Measurements from ENCODE around the gene CRTAP. TPM values are rescaled to one million over a fixed set of nuclear protein-coding genes. Genes with fewer than 3 reads are reported as not detected.
"Not testable (repeated sequence)": the region's sequence is repeated elsewhere in the genome, so short reads cannot be mapped to it uniquely, and the experiment has no call there.

The CRTAP gene
- total RNA-seq, 4 donors from 2014 or later: 75.2 to 107 (median 83.1) TPM

DNA sequence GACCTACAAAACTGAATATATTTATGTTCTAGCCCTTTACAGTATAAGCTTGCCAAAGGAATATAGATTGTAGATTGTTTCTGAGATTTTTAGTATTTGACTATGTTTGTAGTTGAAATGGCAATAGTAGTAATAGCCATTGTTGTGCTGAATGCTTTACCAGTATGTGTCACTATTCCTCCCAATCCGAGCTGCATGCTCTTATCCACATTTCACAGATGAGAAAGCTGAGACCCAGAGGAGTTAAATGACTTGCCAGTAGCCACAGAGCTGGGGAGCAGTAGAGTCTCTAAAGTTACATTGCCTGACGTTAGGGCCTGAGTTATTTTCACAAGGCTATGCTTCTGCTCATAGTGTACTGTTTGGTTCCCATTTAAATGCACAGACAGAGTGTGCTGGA lies 13.6 kb upstream of the CRTAP start:
- ATAC-seq (no peak), DNase-seq (no peak)
- Histone ChIP-seq H3K36me3 (no peaks in the 10 kb centered on the region), H3K27me3 (no peaks in the 10 kb centered on the region), H3K4me1 (peaks cover 4 to 13% of the 10 kb centered on the region in 2 donors), H3K27ac (no peak overlapping the region), H3K9me3 (no peaks in the 10 kb centered on the region), H3K4me3 (no peak overlapping the region)
- in situ Hi-C loops (cut with MboI; ENCODE audit: low sequenced_read_pairs in 4 of 4): no loop called here
- TF ChIP-seq POLR2A (IDR thresholded peaks at IDR 0.05): no peak
- TF ChIP-seq, protein P1, sequence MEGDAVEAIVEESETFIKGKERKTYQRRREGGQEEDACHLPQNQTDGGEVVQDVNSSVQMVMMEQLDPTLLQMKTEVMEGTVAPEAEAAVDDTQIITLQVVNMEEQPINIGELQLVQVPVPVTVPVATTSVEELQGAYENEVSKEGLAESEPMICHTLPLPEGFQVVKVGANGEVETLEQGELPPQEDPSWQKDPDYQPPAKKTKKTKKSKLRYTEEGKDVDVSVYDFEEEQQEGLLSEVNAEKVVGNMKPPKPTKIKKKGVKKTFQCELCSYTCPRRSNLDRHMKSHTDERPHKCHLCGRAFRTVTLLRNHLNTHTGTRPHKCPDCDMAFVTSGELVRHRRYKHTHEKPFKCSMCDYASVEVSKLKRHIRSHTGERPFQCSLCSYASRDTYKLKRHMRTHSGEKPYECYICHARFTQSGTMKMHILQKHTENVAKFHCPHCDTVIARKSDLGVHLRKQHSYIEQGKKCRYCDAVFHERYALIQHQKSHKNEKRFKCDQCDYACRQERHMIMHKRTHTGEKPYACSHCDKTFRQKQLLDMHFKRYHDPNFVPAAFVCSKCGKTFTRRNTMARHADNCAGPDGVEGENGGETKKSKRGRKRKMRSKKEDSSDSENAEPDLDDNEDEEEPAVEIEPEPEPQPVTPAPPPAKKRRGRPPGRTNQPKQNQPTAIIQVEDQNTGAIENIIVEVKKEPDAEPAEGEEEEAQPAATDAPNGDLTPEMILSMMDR (IDR thresholded peaks at IDR 0.05 in 4 of 5, conservative IDR thresholded peaks at IDR 0.05 in 1 of 5): no peak
- intact Hi-C loops (cut with DNase I; ENCODE audit: low total_unique reads): no loop called here

DNA sequence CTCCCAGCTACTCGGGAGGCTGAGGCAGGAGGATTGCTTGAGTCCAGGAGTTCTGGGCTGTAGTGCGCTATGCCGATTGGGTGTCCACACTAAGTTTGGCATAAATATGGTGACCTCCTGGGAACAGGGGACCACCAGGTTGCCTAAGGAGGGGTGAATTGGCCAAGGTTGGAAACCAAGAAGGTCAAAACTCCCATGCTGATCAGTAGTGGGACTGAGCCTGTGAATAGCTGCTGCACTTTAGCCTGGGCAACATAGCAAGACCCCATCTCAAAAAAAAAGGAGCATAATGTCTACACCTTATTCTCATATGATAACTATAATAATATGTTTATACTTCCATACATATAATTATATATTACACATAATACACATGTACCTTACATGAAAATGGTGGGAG lies 10.8 kb upstream of the CRTAP start:
- ATAC-seq (no peak), DNase-seq (no peak)
- in situ Hi-C loops (cut with MboI; ENCODE audit: low sequenced_read_pairs in 4 of 4) (no loop called here), intact Hi-C loops (cut with DNase I; ENCODE audit: low total_unique reads) (no loop called here)
- Histone ChIP-seq H3K27ac (no peak overlapping the region), H3K9me3 (no peaks in the 10 kb centered on the region), H3K27me3 (no peaks in the 10 kb centered on the region), H3K36me3 (no peaks in the 10 kb centered on the region), H3K4me3 (no peak overlapping the region), H3K4me1 (no peaks in the 10 kb centered on the region)
- TF ChIP-seq, protein P1 (IDR thresholded peaks at IDR 0.05 in 4 of 5, conservative IDR thresholded peaks at IDR 0.05 in 1 of 5): no peak
- TF ChIP-seq POLR2A (IDR thresholded peaks at IDR 0.05): no peak

DNA sequence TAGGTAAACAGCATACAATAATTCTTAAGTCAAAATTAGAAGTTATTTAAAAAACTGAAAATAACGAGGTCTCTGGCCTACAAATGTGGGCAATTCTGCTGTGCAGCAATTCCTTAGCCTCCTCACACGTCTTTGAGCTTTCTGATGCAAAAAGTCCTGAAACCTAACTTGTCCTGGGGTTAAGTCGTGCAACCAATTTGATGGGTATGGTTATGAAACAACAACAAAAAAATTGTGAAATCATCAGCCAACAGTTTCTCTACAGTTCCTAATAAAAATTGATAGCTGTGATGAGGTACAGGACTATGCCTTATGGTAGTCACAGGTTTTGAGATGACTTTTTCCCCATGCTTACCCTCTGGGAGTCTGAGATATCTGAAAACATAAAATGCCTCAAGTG lies 10.3 kb upstream of the CRTAP start:
- Histone ChIP-seq H3K4me1 (no peaks in the 10 kb centered on the region), H3K9me3 (no peaks in the 10 kb centered on the region), H3K27me3 (no peaks in the 10 kb centered on the region), H3K27ac (no peak overlapping the region), H3K4me3 (no peak overlapping the region), H3K36me3 (no peaks in the 10 kb centered on the region)
- DNase-seq (no peak), ATAC-seq (no peak)
- intact Hi-C loops (cut with DNase I; ENCODE audit: low total_unique reads) (no loop called here), in situ Hi-C loops (cut with MboI; ENCODE audit: low sequenced_read_pairs in 4 of 4) (no loop called here)
- no peak for TF ChIP-seq POLR2A (IDR thresholded peaks at IDR 0.05)
- TF ChIP-seq, protein P1 (IDR thresholded peaks at IDR 0.05 in 4 of 5, conservative IDR thresholded peaks at IDR 0.05 in 1 of 5): no peak

DNA sequence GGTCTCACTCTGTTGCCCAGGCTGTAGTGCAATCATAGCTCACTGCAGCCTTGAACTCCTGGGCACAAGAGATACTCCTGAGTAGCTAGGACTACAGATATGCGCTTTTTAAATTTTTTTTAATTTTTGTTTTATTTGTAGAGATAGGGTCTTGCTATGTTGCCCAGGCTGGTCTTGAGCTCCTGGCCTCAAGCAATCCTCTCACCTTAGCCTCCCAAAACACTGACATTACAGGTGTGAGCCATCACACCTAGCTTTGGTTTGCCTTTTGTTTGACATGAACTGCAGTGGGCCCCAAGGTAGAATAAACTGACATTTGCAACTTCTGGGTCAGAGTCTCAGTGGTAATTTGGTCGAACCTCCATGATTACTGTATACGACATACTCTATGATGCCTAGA lies 9.0 kb upstream of the CRTAP start:
- no peak overlapping the region for H3K4me3 ChIP-seq
- intact Hi-C loops (cut with DNase I; ENCODE audit: low total_unique reads) (no loop called here), in situ Hi-C loops (cut with MboI; ENCODE audit: low sequenced_read_pairs in 4 of 4) (no loop called here)
- no peaks in the 10 kb centered on the region for H3K4me1 ChIP-seq
- no peak for DNase-seq
- no peaks in the 10 kb centered on the region for H3K9me3 ChIP-seq
- TF ChIP-seq, protein P1 (IDR thresholded peaks at IDR 0.05 in 4 of 5, conservative IDR thresholded peaks at IDR 0.05 in 1 of 5): no peak
- TF ChIP-seq POLR2A (IDR thresholded peaks at IDR 0.05): no peak
- H3K27ac ChIP-seq: no peak overlapping the region
- no peak for ATAC-seq
- H3K27me3 ChIP-seq: no peaks in the 10 kb centered on the region
- no peaks in the 10 kb centered on the region for H3K36me3 ChIP-seq

DNA sequence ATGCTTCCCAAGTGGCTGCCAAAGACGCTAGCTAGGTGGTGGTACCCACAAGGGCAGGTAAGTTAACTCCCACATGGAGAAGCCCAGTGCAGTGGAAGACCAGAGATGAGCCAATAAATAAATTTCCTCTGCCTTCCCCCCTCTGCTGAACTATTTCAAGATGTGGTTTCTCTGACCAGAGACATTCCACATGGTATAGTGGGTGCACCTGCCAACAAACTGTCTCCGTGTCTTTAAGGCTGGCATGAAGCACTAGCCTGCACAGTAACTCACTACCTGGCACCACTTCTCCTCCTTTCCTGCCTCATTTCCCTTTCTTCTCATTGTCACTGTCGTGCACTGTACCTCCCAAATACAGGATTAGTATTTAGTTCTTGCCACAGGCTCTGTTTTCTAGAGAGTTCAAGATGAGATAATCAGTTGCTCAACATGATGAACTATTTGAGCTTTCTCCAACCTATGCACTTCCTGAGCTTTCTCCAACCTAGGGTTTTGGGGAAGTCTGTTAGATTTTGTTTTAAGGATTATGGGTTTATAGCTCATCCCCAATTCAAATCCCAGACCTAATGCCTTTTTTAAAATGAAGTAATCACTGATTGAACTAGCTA lies 8.4 kb upstream of the CRTAP start:
- H3K4me3 ChIP-seq: no peak overlapping the region
- H3K27ac ChIP-seq: no peak overlapping the region
- no peaks in the 10 kb centered on the region for H3K9me3 ChIP-seq
- TF ChIP-seq POLR2A (IDR thresholded peaks at IDR 0.05): no peak
- TF ChIP-seq, protein P1 (IDR thresholded peaks at IDR 0.05 in 4 of 5, conservative IDR thresholded peaks at IDR 0.05 in 1 of 5): no peak
- ATAC-seq: no peak
- no peaks in the 10 kb centered on the region for H3K27me3 ChIP-seq
- in situ Hi-C loops (cut with MboI; ENCODE audit: low sequenced_read_pairs in 4 of 4) (no loop called here), intact Hi-C loops (cut with DNase I; ENCODE audit: low total_unique reads) (no loop called here)
- no peaks in the 10 kb centered on the region for H3K36me3 ChIP-seq
- no peaks in the 10 kb centered on the region for H3K4me1 ChIP-seq
- DNase-seq: no peak

DNA sequence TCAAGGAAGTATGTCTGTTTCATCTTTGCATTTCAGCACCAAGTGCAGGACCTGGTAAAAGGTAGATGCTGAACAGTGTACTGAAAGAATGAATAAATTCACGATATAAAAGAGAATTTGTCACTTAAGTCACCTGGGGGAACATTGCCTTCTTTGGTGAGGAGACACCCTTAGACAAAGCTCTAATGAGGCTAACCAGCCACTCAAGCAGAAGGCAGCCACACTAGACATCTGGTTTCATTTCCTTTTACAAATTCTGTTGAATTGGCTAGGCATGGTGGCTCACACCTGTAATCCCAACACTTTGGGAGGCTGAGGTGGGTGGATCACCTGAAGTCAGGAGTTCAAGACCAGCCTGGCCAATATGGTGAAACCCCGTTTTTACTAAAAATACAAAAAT lies 7.0 kb upstream of the CRTAP start:
- ATAC-seq; DNase-seq; H3K27me3 ChIP-seq; H3K4me1 ChIP-seq; intact Hi-C loops (cut with DNase I; ENCODE audit: low total_unique reads); H3K27ac ChIP-seq; H3K36me3 ChIP-seq; in situ Hi-C loops (cut with MboI; ENCODE audit: low sequenced_read_pairs in 4 of 4); H3K9me3 ChIP-seq; H3K4me3 ChIP-seq: not testable (repeated sequence)
